ENCODE measurements around the gene RNF4.

- TF ChIP-seq POLR2AphosphoS5 (IDR thresholded peaks at IDR 0.05; ENCODE audit: low read depth, low read length) (no peak), POLR2A (IDR thresholded peaks at IDR 0.05; ENCODE audit: low read depth, low read length) (no peak), TAF1 (IDR thresholded peaks at IDR 0.05; ENCODE audit: low read depth, low read length) (no peak), PAX5 (IDR thresholded peaks at IDR 0.05; ENCODE audit: insufficient read depth, low read length, severe bottlenecking) (no peak), SPI1 (IDR thresholded peaks at IDR 0.05; ENCODE audit: low read depth, low read length) (no peak), POU2F2 (IDR thresholded peaks at IDR 0.05; ENCODE audit: low read depth, low read length) (no peak)
These were observed 11.7 kb downstream of the RNF4 start for GRCh38 chr4:2480649-2481048.

Data from GM12891 (cell line).